ENCODE results near the gene EXOC4.

Gene EXOC4

DNA sequence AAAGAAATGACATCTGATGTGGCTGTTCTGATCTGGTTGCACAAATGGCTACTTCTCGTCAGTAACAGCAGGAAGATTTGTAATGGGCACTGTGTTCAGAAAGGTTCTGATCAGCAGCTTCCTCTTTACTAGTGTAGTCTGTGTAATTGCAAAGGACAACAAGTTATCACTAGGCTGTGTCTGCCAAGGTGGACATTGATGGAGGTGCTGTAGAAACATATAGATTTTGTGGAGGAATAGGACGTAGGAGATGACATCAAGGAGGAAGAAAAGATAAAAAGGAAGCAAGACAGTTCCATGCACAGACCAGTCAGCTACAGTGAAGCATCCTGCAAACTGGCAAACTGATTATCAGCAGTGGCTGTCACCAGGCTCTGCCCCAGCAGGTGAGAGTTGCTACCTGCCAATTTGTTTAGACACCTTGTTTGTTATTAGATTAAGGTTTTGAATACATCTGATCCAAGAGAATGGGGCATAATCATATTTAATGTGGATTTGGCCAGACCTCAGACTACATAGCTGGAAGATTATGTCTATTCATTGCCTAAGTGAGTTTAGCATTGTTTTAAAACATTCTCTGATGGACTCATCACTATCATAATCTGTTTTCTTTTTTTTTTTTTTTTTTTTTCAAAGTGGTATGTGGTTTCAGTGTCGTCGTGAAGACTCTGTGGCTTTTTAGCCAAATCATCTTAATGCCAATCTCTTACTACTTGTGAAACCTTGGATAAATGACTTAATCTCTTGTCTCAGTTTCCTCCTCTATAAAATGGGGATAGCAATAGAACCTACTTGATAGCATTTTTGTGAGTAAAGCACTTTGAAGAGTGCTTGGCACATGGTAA is 456.4 kb downstream of the EXOC4 start:
- TF ChIP-seq GATA2 (IDR thresholded peaks at IDR 0.05; ENCODE audit: low read depth, low read length) (no peak), GATA3 (IDR thresholded peaks at IDR 0.05; ENCODE audit: low read depth, low read length) (no peak)

DNA sequence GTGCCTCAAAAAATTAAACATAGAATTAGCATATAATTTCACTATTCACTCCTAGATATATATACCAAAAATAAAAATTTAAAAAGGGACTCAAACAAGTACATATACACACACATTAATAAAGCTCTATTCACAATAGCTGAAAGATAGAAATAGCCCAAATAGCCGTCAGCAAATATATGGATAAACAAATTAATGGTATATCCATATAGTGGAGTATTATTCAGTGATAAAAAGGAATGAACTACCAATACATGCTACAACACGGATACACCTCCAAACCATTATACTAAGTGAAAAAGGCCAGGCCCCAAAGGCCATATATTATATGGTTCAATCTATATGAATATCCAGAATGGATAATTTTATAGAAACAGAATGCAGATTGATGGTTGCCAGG is 459.7 kb downstream of the EXOC4 start:
- no peak for TF ChIP-seq GATA2 (IDR thresholded peaks at IDR 0.05; ENCODE audit: low read depth, low read length)
- no peak for TF ChIP-seq GATA3 (IDR thresholded peaks at IDR 0.05; ENCODE audit: low read depth, low read length)

DNA sequence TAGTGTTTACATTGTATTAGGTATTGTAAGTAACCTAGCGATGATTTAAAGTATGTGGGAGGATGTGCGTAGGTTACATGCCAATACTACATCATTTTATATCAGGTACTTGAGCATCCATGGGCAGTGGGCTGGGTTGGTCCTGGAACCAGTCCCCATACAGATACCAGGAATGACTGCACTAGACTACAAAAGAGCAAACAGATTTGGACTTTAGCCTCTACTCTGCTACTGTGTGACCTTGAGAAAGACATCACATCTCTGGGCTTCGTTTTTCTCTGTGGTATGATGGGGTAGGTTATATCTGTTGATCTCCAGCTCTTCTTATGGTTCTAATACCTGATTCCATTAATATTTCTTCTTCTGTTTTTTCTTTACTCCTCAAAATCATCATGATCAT is 461.8 kb downstream of the EXOC4 start:
- TF ChIP-seq GATA3 (IDR thresholded peaks at IDR 0.05; ENCODE audit: low read depth, low read length) (no peak), GATA2 (IDR thresholded peaks at IDR 0.05; ENCODE audit: low read depth, low read length) (no peak)

- no peak for TF ChIP-seq GATA3 (IDR thresholded peaks at IDR 0.05; ENCODE audit: low read depth, low read length)
- TF ChIP-seq GATA2 (IDR thresholded peaks at IDR 0.05; ENCODE audit: low read depth, low read length), result no peak
These were observed 465.3 kb downstream of the EXOC4 start for GRCh38 chr7:133718131-133718530.

- TF ChIP-seq GATA2 (IDR thresholded peaks at IDR 0.05; ENCODE audit: low read depth, low read length) (no peak), GATA3 (IDR thresholded peaks at IDR 0.05; ENCODE audit: low read depth, low read length) (no peak)
These were observed 470.2 kb downstream of the EXOC4 start for GRCh38 chr7:133723044-133723443.

- TF ChIP-seq GATA2 (IDR thresholded peaks at IDR 0.05; ENCODE audit: low read depth, low read length) (no peak), GATA3 (IDR thresholded peaks at IDR 0.05; ENCODE audit: low read depth, low read length) (no peak)
These were observed 471.3 kb downstream of the EXOC4 start for GRCh38 chr7:133724148-133724547.

DNA sequence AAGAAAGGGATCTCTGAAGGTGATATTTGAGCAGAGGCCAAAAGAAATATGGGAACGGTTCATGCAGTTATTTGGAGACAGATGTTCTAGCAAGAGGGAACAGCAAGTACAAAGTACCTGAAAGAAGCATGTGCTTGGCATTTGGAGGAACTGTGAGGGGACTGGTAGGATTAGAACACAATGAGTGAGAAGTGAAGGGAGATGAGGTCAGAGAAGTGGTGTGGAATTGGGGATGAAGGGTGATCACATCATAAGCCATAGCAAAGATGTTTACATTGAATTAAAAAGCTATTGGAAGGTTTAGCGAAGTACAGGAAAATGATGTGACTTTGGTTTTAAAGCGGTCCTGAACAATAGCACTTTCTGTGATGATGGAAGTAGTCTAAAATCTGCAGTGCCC is 471.8 kb downstream of the EXOC4 start:
- TF ChIP-seq GATA3 (IDR thresholded peaks at IDR 0.05; ENCODE audit: low read depth, low read length), result no peak
- no peak for TF ChIP-seq GATA2 (IDR thresholded peaks at IDR 0.05; ENCODE audit: low read depth, low read length)

DNA sequence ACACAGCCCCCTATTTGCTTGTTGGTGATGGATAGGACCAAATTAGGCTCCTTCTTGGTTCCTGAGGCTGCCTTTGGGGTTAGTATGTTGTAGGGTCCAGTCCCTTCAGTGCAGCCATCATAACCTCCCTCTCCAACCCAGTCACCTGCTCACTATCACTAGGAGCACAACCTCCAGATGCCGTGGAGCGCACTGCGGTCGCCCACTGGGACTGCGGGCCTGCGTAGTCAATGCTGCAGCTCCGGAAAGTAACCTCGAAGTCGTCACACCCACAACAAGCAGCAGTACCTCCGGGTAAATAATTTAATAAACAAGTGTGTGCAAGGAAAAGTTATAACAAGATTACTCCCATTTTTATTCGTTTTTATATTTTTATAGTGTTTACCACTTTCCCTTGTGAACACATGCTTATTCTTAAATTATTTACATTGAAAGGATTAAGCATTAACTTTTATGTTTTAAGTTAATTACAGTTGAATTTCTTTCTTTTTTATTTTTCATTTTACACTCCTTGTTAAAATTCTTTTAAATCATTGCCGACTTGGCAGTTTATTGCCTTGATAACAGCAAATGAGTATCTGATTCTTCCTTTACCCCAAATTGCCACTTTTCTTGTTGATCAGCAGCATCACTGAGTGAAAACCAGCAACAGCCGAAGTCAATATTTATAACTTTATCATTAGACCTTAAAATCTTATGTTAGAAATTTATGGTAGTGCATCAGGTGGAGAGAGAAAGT is 474.8 kb downstream of the EXOC4 start:
- no peak for TF ChIP-seq GATA3 (IDR thresholded peaks at IDR 0.05; ENCODE audit: low read depth, low read length)
- TF ChIP-seq GATA2 (IDR thresholded peaks at IDR 0.05; ENCODE audit: low read depth, low read length), result no peak

DNA sequence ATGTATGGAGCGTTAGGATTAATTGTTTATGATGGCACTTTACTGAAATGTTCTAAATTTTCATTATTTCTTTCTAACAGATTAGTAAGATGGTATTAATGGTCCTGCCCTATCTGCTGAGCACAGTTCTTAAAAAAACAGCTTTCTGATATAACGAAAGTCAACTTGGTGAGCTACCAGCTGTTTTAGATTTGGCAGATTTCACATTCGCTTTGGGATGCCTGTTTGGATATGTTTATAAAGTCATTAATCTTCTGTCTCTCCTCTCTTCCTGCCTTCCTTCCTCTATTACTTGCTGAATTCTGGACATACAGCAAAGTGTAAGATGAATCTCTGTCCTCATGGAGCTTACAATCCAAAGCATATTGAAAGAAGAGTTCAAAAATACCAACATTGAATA is 477.5 kb downstream of the EXOC4 start:
- no peak for TF ChIP-seq GATA2 (IDR thresholded peaks at IDR 0.05; ENCODE audit: low read depth, low read length)

GRCh38 chr7:133733401-133733800 is 480.5 kb downstream of the EXOC4 start:
- TF ChIP-seq GATA3 (IDR thresholded peaks at IDR 0.05; ENCODE audit: low read depth, low read length) (no peak), GATA2 (IDR thresholded peaks at IDR 0.05; ENCODE audit: low read depth, low read length) (no peak)

- TF ChIP-seq GATA2 (IDR thresholded peaks at IDR 0.05; ENCODE audit: low read depth, low read length) (no peak), GATA3 (IDR thresholded peaks at IDR 0.05; ENCODE audit: low read depth, low read length) (peak; percentile 56; the same call in 1 of the 2 replicates)
These were observed 482.3 kb downstream of the EXOC4 start for GRCh38 chr7:133735222-133735621.

- no peak for TF ChIP-seq GATA2 (IDR thresholded peaks at IDR 0.05; ENCODE audit: low read depth, low read length)
- no peak for TF ChIP-seq GATA3 (IDR thresholded peaks at IDR 0.05; ENCODE audit: low read depth, low read length)
These were observed 486.9 kb downstream of the EXOC4 start for GRCh38 chr7:133739817-133740216.

DNA sequence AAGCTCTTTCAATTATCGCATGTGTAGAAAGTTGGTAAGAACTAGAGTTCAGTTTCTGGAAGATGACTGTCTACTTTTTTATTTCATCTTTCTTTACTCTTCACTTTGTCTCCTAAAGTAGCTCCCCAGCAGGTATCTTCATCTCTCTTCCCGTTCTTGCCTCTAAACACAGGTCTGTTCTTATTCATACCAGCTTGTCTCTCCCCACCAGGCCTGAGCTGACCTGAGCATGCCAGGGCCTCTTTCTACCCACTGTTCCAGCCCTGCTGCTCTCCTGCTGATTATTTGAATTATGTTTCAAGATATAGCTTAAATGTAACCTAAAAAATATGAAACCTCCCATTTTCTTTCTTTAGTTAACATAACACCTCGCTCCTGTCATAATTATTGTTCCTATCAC is 488.2 kb downstream of the EXOC4 start:
- TF ChIP-seq GATA3 (IDR thresholded peaks at IDR 0.05; ENCODE audit: low read depth, low read length) (no peak), GATA2 (IDR thresholded peaks at IDR 0.05; ENCODE audit: low read depth, low read length) (no peak)

DNA sequence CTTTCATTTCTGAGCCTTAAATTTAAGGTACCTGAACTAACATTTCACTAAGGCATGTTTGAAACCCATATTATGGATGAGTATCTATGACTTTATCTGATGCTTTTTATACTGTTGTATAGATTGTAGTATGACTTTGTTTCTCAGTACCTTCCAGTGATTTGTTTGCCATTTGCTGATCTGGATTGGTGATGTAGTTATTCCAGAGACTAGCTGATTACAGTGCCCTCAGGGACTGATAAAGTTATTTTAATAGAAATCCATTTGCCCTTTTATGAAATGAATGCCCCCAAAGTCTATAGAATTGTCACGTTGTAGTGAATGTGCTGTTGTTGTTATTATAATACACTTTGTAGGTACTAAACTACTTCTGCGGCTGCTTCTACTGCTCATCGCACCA is 488.8 kb downstream of the EXOC4 start:
- TF ChIP-seq GATA3 (IDR thresholded peaks at IDR 0.05; ENCODE audit: low read depth, low read length), result no peak

Data from SH-SY5Y (cell line).